Suprapubic skin (tissue), 4 donors: Measurements from ENCODE around the gene TUBB2A.

Experiments used
- EP300 ChIP-seq: sonication (generic); formaldehyde crosslinking; IDR thresholded peaks from one replicate; pipeline ENCODE4 v1.6.1; 2017; ENCODE audit warnings: antibody characterized with exemption
- POLR2A ChIP-seq, 2 donors: fragments of 450-650 bp; IDR thresholded peaks; one replicate each; pipeline ENCODE4 v1.6.1; 2017; ENCODE audit warnings: antibody characterized with exemption in 2 of 2, mild to moderate bottlenecking in 2 of 2, moderate library complexity in 2 of 2
- POLR2AphosphoS5 ChIP-seq, 3 donors: sonication (generic); formaldehyde crosslinking; IDR thresholded peaks; one replicate each; pipeline ENCODE4 v1.6.1; 2017; ENCODE audit warnings: antibody characterized with exemption in 3 of 3
- TF ChIP-seq, protein P1 (sequence below), 2 donors: fragments of 200-600 bp in 1 of 2; fragments of 450-650 bp in 1 of 2; sonication (generic) in 1 of 2; IDR thresholded peaks; one replicate each; pipeline ENCODE4 v1.5.1; 2016 to 2019; ENCODE audit warnings: antibody characterized with exemption in 2 of 2, mild to moderate bottlenecking in 1 of 2, moderate library complexity in 1 of 2

DNA sequence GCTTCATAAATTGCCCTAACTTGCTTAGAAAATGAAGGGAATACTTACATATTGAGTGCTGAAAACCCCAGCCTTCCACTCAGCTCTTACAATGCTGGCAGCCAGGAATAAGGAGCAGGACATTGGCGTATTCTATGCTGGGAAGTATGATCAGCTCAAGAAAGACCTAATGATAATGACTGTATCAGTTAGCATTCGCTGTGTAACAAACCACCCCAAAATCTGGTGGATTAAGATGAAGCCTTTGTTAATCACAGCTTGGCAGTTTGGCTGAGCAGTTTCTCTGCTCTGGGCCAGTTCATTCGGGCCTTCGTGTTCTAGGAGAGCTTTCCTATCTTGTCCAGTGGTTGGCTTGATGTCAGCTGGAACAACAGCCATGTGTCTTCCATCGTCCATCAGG lies 33.4 kb upstream of the TUBB2A start:
- TF ChIP-seq, protein P1, sequence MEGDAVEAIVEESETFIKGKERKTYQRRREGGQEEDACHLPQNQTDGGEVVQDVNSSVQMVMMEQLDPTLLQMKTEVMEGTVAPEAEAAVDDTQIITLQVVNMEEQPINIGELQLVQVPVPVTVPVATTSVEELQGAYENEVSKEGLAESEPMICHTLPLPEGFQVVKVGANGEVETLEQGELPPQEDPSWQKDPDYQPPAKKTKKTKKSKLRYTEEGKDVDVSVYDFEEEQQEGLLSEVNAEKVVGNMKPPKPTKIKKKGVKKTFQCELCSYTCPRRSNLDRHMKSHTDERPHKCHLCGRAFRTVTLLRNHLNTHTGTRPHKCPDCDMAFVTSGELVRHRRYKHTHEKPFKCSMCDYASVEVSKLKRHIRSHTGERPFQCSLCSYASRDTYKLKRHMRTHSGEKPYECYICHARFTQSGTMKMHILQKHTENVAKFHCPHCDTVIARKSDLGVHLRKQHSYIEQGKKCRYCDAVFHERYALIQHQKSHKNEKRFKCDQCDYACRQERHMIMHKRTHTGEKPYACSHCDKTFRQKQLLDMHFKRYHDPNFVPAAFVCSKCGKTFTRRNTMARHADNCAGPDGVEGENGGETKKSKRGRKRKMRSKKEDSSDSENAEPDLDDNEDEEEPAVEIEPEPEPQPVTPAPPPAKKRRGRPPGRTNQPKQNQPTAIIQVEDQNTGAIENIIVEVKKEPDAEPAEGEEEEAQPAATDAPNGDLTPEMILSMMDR (IDR thresholded peaks at IDR 0.05) = no peak
- no peak for TF ChIP-seq POLR2A (IDR thresholded peaks at IDR 0.05)
- no peak for TF ChIP-seq EP300
- TF ChIP-seq POLR2AphosphoS5 (IDR thresholded peaks at IDR 0.05) = no peak
